Measurements from ENCODE around the gene ARHGAP26. TPM values are rescaled to one million over a fixed set of nuclear protein-coding genes. Genes with fewer than 3 reads are reported as not detected.

Gene ARHGAP26
- total and polyA plus RNA-seq, 2 of the 4 experiments (the other 2 are of a cell fraction): 0.54 to 0.56 TPM

GRCh38 chr5:142969186-142969585, 199.0 kb downstream of the ARHGAP26 start:
- H2BK15ac ChIP-seq (ENCODE audit: low read depth, low read length): no peak overlapping the region
- POLR2A ChIA-PET (ENCODE audit: unreplicated experiment): no interaction called here
- ATAC-seq (ENCODE audit: low read depth) (no peak), DNase-seq (no peak)
- dilution Hi-C loops (cut with HindIII; ENCODE audit: low sequenced_read_pairs, unreplicated experiment) (no loop called here), intact Hi-C loops (cut with micrococcal nuclease) (no loop called here), in situ Hi-C loops (cut with MboI; ENCODE audit: low sequenced_read_pairs) (no loop called here)
- H3K23ac ChIP-seq (ENCODE audit: low read depth, low read length): no peak overlapping the region
- H3K27me3 ChIP-seq (ENCODE audit: control insufficient read depth, insufficient read depth, low read length): no peaks in the 10 kb centered on the region
- no peaks in the 10 kb centered on the region for H4K20me1 ChIP-seq (ENCODE audit: insufficient read depth, low read length)
- no peak overlapping the region for H2AK9ac ChIP-seq (replicated peaks; ENCODE audit: low read depth, low read length, poor library complexity)
- no TSS peak for BruUV-seq (replicated peaks)
- WGBS, 2 experiments (ENCODE audit: extremely low coverage in 2 of 2, insufficient read length in 1 of 2): no CpG with 5 or more reads among the region's 2 CpGs
- H3K14ac ChIP-seq (replicated peaks; ENCODE audit: low read depth, low read length): no peak overlapping the region
- H3K9me1 ChIP-seq (ENCODE audit: insufficient read depth, low read length): no peaks in the 10 kb centered on the region
- no peak overlapping the region for H3K4me2 ChIP-seq (ENCODE audit: low read depth, low read length)
- no peak for TF ChIP-seq POLR2A (IDR thresholded peaks at IDR 0.05; ENCODE audit: low read depth, low read length)
- no peak for TF ChIP-seq RFX5 (IDR thresholded peaks at IDR 0.05; ENCODE audit: low read depth, low read length)
- TF ChIP-seq MAFK (IDR thresholded peaks at IDR 0.05; ENCODE audit: low read depth, low read length): no peak
- TF ChIP-seq CHD1 (IDR thresholded peaks at IDR 0.05; ENCODE audit: low read depth, low read length): no peak
- TF ChIP-seq RCOR1 (IDR thresholded peaks at IDR 0.05; ENCODE audit: insufficient replicate concordance, low read length): no peak
- TF ChIP-seq NFE2L2 (IDR thresholded peaks at IDR 0.05; ENCODE audit: low read depth, low read length): no peak
- TF ChIP-seq BHLHE40 (IDR thresholded peaks at IDR 0.05; ENCODE audit: low read depth, low read length): no peak
- TF ChIP-seq ELK1 (IDR thresholded peaks at IDR 0.05; ENCODE audit: borderline replicate concordance, low read depth, low read length): no peak
- TF ChIP-seq CEBPB (IDR thresholded peaks at IDR 0.05; ENCODE audit: low read depth, low read length): no peak
- TF ChIP-seq FOS (IDR thresholded peaks at IDR 0.05; ENCODE audit: low read depth, low read length): no peak
- TF ChIP-seq MXI1 (IDR thresholded peaks at IDR 0.05; ENCODE audit: borderline replicate concordance, low read depth, low read length): no peak
- TF ChIP-seq CTCF (conservative IDR thresholded peaks at IDR 0.05; ENCODE audit: low read depth, low read length): no peak
- TF ChIP-seq RAD21 (IDR thresholded peaks at IDR 0.05; ENCODE audit: low read length): no peak
- no peak for TF ChIP-seq USF2 (IDR thresholded peaks at IDR 0.05; ENCODE audit: low read depth, low read length)
- TF ChIP-seq MAZ (IDR thresholded peaks at IDR 0.05; ENCODE audit: borderline replicate concordance, low read depth, low read length): no peak
- TF ChIP-seq SMC3 (IDR thresholded peaks at IDR 0.05; ENCODE audit: low read depth, low read length): no peak
- H3K27ac ChIP-seq (ENCODE audit: insufficient read depth, low read length): no peak overlapping the region
- H3K9me3 ChIP-seq (ENCODE audit: control insufficient read depth, insufficient read depth, low read length): no peaks in the 10 kb centered on the region
- H4K5ac ChIP-seq (ENCODE audit: low read depth, low read length): no peak overlapping the region
- H4K8ac ChIP-seq (ENCODE audit: low read depth in 2 of 2, low read length in 2 of 2): no peak overlapping the region
- no peak overlapping the region for H2BK20ac ChIP-seq (ENCODE audit: low read depth, low read length)
- no peak overlapping the region for H2BK5ac ChIP-seq (ENCODE audit: low read depth, low read length, poor library complexity, severe bottlenecking)
- CTCF ChIA-PET: interaction anchor here (1.3 kb wide), 1 partner anchor 8 kb away, joined by 3 read pairs; no protein-coding TSS in a partner anchor
- no peaks in the 10 kb centered on the region for H3K79me1 ChIP-seq (ENCODE audit: low read depth in 1 of 2, low read length in 2 of 2)
- no peak overlapping the region for H2BK120ac ChIP-seq (ENCODE audit: low read depth, low read length)
- H2AK5ac ChIP-seq (ENCODE audit: low read depth, low read length): no peak overlapping the region
- H3K56ac ChIP-seq (ENCODE audit: extremely low read depth, insufficient read depth, low read length): no peak overlapping the region
- H3K4me1 ChIP-seq (ENCODE audit: control insufficient read depth, insufficient read depth, low read length): no peaks in the 10 kb centered on the region
- no peak overlapping the region for H3K9ac ChIP-seq (ENCODE audit: low read depth, low read length)
- no peak overlapping the region for H2AFZ ChIP-seq (replicated peaks; ENCODE audit: low read length, poor library complexity)
- no peak overlapping the region for H3K4me3 ChIP-seq (ENCODE audit: insufficient read depth, low read depth, low read length)
- H4K91ac ChIP-seq (ENCODE audit: insufficient read depth, low read depth, low read length): no peak overlapping the region
- H3K18ac ChIP-seq (ENCODE audit: low read depth, low read length): no peak overlapping the region
- H3K36me3 ChIP-seq (ENCODE audit: control insufficient read depth, insufficient read depth, low read length): no peaks in the 10 kb centered on the region
- no peak overlapping the region for H3K4ac ChIP-seq (ENCODE audit: low read depth, low read length)
